Pulmonary artery endothelial cell (primary cell): ENCODE results near the gene RAI1. TPM values are rescaled to one million over a fixed set of nuclear protein-coding genes. Genes with fewer than 3 reads are reported as not detected.
A peak's percentile ranks its signal among the peaks of the same experiment; 100 is the strongest.

Experiments used
- DNase-seq: peaks from one replicate; pipeline ENCODE4 v3.0.0-alpha.2; 2011; ENCODE audit warnings: low read depth, low spot score
- total RNA-seq: library from RNA; depleted of rRNA; stranded (reverse); fragments of >200 nt; gene quantifications from 2 replicates; pipeline ENCODE4 v1.2.3, GENCODE V29; 2014

Gene RAI1
- total RNA-seq, 1 donor from 2014 or later: 9.5 TPM

- DNase-seq: no peak
Observed at GRCh38 chr17:17749025-17749772, 67.9 kb downstream of the RAI1 start.

GRCh38 chr17:17749921-17750320 is 68.7 kb downstream of the RAI1 start:
- no peak for DNase-seq

- DNase-seq: no peak
Observed at GRCh38 chr17:17750881-17751280, 69.6 kb downstream of the RAI1 start.

- DNase-seq: no peak
Observed at GRCh38 chr17:17751489-17752088, 70.3 kb downstream of the RAI1 start.

GRCh38 chr17:17752089-17752820 is 71.0 kb downstream of the RAI1 start:
- peak; percentile 78 for DNase-seq

- DNase-seq: no peak
Observed at GRCh38 chr17:17752821-17753321, 71.6 kb downstream of the RAI1 start.

- DNase-seq: no peak
Observed at GRCh38 chr17:17754719-17755686, 73.7 kb downstream of the RAI1 start.

- DNase-seq: no peak
Observed at GRCh38 chr17:17755715-17756114, 74.5 kb downstream of the RAI1 start.

GRCh38 chr17:17757391-17757791 is 76.1 kb downstream of the RAI1 start:
- no peak for DNase-seq

- DNase-seq: no peak
Observed at GRCh38 chr17:17757956-17758845, 76.9 kb downstream of the RAI1 start.

- no peak for DNase-seq
Observed at GRCh38 chr17:17758941-17759563, 77.8 kb downstream of the RAI1 start.

- DNase-seq: no peak
Observed at GRCh38 chr17:17760350-17760749, 79.1 kb downstream of the RAI1 start.

- no peak for DNase-seq
Observed at GRCh38 chr17:17760872-17761550, 79.8 kb downstream of the RAI1 start.

- no peak for DNase-seq
Observed at GRCh38 chr17:17761894-17762743, 80.9 kb downstream of the RAI1 start.

GRCh38 chr17:17762744-17763105 is 81.5 kb downstream of the RAI1 start:
- no peak for DNase-seq

GRCh38 chr17:17763136-17763535 is 81.9 kb downstream of the RAI1 start:
- no peak for DNase-seq

- no peak for DNase-seq
Observed at GRCh38 chr17:17763734-17764133, 82.5 kb downstream of the RAI1 start.
